ENCODE measurements around the gene NBEA. TPM values are rescaled to one million over a fixed set of nuclear protein-coding genes. Genes with fewer than 3 reads are reported as not detected.

Gene NBEA
- total RNA-seq, 1 experiment from 2014 or later, result 4.1 TPM

GRCh38 chr13:35603593-35604285, 661.7 kb downstream of the NBEA start:
- H3K27ac ChIP-seq (ENCODE audit: low read depth, low read length), result no peak overlapping the region
- no peaks in the 10 kb centered on the region for H3K4me1 ChIP-seq (ENCODE audit: control insufficient read depth in 1 of 2, insufficient read depth in 2 of 2, low read length in 2 of 2)
- CTCF ChIA-PET, result no interaction called here
- TF ChIP-seq CEBPB (IDR thresholded peaks at IDR 0.05; ENCODE audit: low read depth) (no peak), EZH2 (IDR thresholded peaks at IDR 0.05) (no peak), FOSL1 (IDR thresholded peaks at IDR 0.05; ENCODE audit: low read depth) (no peak), ZNF274 (IDR thresholded peaks at IDR 0.05; ENCODE audit: low read depth, low read length) (no peak), TCF7L2 (IDR thresholded peaks at IDR 0.05; ENCODE audit: borderline replicate concordance, extremely low read depth, insufficient read depth, insufficient read length) (no peak), REST (IDR thresholded peaks at IDR 0.05; ENCODE audit: low read depth) (no peak), YY1 (IDR thresholded peaks at IDR 0.05; ENCODE audit: extremely low read depth, insufficient replicate concordance, low read depth, low read length) (no peak), MAX (IDR thresholded peaks at IDR 0.05) (no peak), CTCF (IDR thresholded peaks at IDR 0.05 in 2 of 3, conservative IDR thresholded peaks at IDR 0.05 in 1 of 3; ENCODE audit: borderline replicate concordance in 1 of 3, insufficient read depth in 1 of 3, low read depth in 2 of 3, low read length in 2 of 3) (no peak), EZH2phosphoT487 (IDR thresholded peaks at IDR 0.05; ENCODE audit: borderline replicate concordance) (no peak), RAD21 (IDR thresholded peaks at IDR 0.05; ENCODE audit: low read depth) (no peak), ATF3 (IDR thresholded peaks at IDR 0.05) (no peak), SRF (IDR thresholded peaks at IDR 0.05; ENCODE audit: low read depth) (no peak)
- H3K4me3 ChIP-seq (replicated peaks in 1 of 2; ENCODE audit: low read depth in 1 of 2, low read length in 2 of 2), result no peak overlapping the region
- RAD21 ChIA-PET (ENCODE audit: low non-redundant PET in 1 of 2, low total read pairs in 2 of 2, uncharacterized antibody in 2 of 2, unreplicated experiment in 2 of 2), result no interaction called here
- H2AFZ ChIP-seq (ENCODE audit: low read depth, low read length, poor library complexity, severe bottlenecking), result no peak overlapping the region
- no peaks in the 10 kb centered on the region for H4K20me1 ChIP-seq (ENCODE audit: insufficient read depth)
- ATAC-seq (no peak), DNase-seq (ENCODE audit: low read depth, low spot score) (no peak)
- H3K27me3 ChIP-seq (ENCODE audit: insufficient read depth, low read length), result no peaks in the 10 kb centered on the region
- BruUV-seq (replicated peaks), result no TSS peak
- no peaks in the 10 kb centered on the region for H3K79me2 ChIP-seq (ENCODE audit: insufficient read depth, low read length)
- H3K36me3 ChIP-seq (ENCODE audit: control insufficient read depth in 1 of 2, insufficient read depth in 2 of 2, low read length in 2 of 2), result no peaks in the 10 kb centered on the region
- no peak overlapping the region for H3K9ac ChIP-seq (ENCODE audit: low read length)
- H3K9me2 ChIP-seq (ENCODE audit: insufficient read depth), result no peaks in the 10 kb centered on the region
- intact Hi-C loops (cut with micrococcal nuclease), result no loop called here
- H3K4me2 ChIP-seq (ENCODE audit: low read length), result no peak overlapping the region
- no peaks in the 10 kb centered on the region for H3K9me3 ChIP-seq (ENCODE audit: control insufficient read depth in 1 of 2, insufficient read depth in 1 of 2, low read depth in 1 of 2, low read length in 2 of 2)
- POLR2A ChIA-PET, result no interaction called here
